ENCODE measurements around the gene PSKH1.
A peak's percentile ranks its signal among the peaks of the same experiment; 100 is the strongest.
"Not testable (repeated sequence)": the region's sequence is repeated elsewhere in the genome, so short reads cannot be mapped to it uniquely, and the experiment has no call there.

The PSKH1 gene

DNA sequence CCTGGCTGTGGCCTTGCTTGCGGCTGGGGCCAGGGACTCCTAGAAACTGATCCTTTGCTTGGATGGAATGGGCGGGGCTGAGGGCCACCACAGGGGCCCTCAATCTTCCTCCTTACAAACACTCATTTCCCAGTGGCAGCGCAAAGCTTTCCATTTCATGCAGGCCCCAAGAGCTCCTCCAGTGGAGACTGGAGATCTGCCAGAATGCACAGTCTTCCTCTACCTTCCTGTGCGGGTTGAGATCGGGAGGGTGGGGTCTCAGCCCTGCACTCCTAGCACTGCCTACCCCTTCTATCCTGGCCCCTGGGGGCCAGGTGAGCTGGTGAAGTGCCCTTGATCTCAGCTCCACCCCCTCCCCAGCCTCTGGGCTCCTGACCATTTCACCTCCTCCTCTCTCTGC, 6.7 kb upstream of the PSKH1 start:
- DNase-seq (ENCODE audit: low read depth in 2 of 2), result no peak

DNA sequence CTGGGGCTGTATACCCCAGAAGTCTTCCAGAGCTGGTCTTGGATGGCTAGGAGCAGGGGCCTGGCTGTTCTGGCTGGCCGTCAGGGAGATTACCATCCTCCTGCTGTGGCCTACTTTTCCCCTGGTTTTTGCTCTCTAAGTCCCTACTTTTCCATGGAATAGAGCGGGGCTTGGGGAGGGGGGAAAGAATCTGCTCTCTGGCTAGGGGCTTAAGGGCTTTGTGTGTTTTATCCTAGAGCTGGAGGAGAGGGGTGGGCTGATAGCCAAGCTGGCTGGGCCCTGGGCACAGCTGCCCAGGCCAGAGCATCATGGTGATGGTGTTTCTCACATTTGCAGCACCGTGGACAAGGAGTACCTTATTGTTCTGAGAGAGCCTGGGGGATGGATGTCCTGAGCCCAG, 4.7 kb upstream of the PSKH1 start:
- DNase-seq (ENCODE audit: low read depth in 2 of 2), result no peak

DNA sequence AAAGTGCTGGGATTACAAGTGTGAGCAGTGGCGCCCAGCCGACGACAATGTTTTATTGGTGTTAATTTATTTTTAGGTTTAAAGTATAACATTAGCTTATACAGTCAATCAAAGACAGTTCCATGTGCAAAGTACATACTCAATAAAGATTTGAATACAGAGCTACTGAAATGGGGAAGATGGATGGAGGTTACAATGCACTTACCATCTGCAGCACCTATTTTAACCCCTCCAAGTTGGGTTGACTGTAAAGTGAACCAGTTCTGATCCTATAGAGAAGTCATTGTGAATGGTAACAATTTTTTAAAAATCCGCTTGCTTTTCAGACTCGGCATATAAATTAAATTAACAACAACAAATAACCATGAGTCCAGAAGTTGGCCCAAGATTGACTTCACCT, 679 bp upstream of the PSKH1 start:
- DNase-seq (ENCODE audit: low read depth in 2 of 2), result no peak

DNA sequence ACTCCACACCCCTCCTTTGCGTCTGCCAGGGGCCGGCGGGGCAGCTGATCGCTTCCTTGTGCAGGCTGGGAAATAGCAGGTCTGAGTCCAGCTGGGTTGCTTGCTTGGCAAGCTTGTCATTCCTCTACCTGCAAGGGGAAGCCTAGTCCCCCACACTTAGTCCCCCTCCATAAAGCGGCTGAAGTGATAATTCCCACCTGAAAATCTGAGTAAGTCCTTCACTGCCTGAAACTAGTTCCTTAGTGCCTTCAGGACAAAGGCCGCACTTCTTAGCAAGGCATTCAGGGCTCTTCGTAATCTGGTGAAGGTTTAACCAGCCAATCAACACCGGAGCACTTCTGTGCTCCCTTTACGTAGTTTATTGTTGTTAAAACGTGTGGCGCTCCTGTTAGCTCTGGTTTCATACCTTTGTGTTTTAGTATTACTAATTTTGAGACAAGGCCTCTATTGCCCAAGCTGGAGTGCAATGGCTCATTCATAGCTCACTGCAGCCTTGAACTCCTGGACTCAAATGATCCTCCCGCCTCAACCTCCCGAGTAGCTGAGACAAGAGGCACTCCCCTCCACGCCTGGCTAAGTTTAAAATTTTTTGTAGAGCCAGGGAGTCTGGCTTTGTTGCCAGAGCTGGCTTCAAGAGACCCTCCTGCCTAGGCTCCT, 817 bp downstream of the PSKH1 start:
- DNase-seq (ENCODE audit: low read depth in 2 of 2), result no peak

DNA sequence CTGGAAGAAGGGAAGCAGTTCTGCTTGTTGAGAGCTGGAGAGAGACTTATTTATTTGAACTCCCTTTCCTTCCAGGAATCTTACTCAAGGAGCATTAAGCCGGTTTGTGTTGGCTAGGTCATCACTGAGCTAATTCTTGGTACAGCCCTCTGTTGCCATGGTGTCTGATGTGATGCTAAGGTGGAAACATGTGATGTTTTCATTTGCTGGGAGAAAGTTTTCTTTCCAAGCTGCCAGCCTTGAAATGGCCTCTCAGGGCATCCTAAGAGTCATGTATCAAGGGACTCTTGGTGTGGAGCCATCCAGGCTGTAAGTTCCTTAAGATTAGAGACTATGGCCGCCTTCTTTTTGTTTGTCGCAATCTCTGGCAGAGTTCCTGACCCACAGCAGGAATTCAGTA, 4.2 kb downstream of the PSKH1 start:
- DNase-seq (ENCODE audit: low read depth in 2 of 2), result no peak

DNA sequence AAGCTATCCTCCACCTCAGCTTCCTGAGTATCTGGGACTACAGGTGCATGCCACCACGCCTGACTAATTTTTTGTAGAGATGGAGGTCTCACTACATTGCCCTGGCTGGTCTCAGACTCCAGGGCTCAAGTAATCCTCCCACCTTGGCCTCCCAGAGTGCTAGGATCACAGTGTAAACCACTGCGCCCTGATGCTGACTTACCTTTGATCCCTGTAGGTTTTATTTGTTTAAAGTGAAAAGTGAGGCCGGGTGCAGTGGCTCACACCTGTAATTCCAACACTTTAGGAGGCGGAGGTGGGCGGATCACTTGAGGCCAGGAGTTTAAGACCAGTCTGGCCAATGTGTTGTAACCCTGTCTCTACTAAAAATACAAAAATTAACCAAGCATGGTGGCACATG, 8.7 kb downstream of the PSKH1 start:
- DNase-seq (ENCODE audit: low read depth in 2 of 2), result no peak

DNA sequence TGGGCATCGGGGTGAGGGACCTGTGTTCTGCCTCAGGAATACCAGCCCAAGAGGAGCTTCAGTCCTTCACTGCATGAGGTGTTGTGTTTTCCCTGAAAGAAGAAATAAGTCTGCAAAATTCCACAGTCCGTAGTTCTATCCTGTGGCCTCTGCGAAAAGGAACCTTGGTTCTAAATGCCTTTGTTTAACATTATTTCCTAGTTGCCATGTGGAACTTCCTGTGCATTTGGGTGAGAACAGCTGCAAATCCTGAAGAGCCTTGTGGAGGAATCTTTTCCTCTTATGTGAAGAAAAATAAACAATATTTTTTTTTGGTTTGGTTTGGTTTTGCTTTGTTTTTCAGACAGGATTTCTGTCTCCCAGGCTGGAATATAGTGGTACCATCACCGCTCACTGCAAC, 9.8 kb downstream of the PSKH1 start:
- no peak for DNase-seq (ENCODE audit: low read depth in 2 of 2)

DNA sequence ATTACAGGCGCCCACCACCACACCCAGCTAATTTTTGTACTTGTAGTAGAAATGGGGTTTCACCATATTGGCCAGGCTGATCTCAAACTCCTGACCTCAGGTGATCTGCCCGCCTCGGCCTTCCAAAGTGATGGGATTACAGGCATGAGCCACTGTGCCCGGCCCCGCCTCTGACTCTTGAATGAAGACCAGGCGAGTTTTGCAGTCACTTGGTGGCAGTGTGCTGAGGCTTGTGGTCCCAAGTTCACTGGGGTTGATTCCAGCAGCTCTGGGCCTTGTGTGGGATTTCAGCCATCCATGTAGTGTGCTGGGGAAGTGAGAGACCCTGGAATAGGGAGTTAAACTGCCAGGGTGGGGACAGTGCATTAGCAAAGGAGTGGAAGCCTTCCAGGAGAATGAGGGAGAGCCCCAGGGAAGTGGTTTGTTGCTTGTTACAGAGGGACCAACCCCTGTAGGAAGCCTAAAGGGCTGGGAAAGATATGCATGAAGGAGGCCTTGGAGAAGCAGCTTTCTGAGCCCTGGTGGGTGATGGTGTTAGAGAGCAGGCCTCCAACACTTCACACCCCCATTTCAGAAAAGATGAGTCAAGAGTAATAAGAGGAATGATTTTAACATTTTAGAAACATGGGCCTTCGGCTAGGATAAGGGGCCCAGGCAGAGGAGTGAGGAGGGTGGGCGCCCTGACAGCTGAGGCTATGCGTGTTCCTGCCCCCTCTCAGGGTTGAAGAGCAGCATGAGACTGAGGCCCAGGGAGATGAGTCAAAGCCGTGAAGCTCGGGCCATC, 14.5 kb downstream of the PSKH1 start:
- DNase-seq (ENCODE audit: low read depth in 2 of 2), result no peak

DNA sequence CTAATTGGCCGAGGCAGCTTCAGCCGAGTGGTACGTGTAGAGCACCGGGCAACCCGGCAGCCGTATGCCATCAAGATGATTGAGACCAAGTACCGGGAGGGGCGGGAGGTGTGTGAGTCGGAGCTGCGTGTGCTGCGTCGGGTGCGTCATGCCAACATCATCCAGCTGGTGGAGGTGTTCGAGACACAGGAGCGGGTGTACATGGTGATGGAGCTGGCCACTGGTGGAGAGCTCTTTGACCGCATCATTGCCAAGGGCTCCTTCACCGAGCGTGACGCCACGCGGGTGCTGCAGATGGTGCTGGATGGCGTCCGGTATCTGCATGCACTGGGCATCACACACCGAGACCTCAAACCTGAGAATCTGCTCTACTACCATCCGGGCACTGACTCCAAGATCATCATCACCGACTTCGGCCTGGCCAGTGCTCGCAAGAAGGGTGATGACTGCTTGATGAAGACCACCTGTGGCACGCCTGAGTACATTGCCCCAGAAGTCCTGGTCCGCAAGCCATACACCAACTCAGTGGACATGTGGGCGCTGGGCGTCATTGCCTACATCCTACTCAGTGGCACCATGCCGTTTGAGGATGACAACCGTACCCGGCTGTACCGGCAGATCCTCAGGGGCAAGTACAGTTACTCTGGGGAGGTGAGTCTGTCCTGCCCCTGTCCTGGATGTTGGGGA, 16.1 kb downstream of the PSKH1 start:
- no peak for DNase-seq (ENCODE audit: low read depth in 2 of 2)

DNA sequence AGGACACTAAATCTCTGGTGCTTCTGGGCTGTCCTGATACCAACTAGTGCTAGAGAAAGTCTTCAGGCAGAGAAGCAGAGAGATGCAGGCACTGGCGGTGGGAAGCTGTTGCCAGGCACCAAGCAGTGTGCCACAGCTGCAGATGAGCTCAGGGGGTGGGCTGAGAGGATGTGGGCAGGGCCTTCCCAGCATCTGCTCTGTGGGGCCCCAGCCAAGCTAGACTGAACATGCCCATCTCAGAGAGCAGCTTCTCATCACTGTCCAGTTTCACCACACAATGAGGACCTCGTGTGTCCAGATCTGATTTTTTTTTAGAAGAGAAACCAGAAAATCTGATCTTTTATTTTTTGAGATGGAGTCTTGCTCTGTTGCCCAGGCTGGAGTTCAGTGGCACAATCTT, 17.1 kb downstream of the PSKH1 start:
- no peak for DNase-seq (ENCODE audit: low read depth in 2 of 2)

DNA sequence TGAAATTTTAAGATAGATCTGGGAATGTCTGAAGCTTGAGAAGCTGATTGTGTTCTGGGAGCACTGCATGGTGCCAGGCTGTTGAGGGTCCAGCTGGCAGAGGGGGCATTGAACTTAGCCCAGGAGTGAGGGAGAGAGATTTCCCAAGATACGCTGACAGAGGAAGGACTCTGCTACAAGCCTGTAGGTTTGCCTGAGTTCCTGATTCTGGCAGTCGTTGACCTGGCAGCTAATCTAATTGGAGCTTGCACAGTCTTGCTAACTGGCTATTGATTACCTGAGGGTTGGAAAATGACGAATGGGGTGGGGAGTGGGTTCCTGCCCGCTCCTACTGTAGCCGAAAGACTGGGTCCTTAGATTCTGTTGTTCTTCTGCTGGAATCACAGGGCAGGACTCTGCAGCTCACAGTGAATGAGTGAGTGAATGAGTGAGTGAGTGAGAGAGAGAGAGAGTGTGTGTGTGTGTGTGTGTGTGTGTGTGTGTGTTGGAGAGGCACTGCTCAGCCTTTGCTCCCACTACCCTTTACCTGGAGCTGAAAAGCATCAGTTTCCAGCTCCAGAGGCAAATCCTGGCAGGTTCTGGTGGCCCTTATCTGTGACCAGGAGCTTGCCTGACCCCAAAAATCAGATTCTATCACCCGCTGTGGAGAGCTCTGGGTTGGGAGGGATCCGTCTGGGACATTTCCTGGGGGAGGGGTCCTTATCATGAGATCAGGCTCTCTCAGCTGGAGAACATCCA, 21.9 kb downstream of the PSKH1 start:
- DNase-seq (ENCODE audit: low read depth in 2 of 2), result no peak

DNA sequence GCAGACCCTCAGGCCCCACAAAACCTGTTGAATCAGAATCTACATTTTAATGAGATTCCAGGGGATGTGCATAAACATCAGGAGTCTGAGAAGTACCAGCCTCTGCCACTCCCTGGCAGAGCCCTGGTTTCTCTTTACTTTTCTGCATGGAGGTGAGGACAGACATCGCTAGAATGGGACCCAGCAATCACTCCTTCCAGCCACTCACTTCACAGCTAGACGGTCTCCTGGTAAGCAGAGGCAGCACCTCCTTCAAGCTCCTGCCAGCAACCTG, 22.4 kb downstream of the PSKH1 start:
- DNase-seq (ENCODE audit: low read depth in 2 of 2), result not testable (repeated sequence)

DNA sequence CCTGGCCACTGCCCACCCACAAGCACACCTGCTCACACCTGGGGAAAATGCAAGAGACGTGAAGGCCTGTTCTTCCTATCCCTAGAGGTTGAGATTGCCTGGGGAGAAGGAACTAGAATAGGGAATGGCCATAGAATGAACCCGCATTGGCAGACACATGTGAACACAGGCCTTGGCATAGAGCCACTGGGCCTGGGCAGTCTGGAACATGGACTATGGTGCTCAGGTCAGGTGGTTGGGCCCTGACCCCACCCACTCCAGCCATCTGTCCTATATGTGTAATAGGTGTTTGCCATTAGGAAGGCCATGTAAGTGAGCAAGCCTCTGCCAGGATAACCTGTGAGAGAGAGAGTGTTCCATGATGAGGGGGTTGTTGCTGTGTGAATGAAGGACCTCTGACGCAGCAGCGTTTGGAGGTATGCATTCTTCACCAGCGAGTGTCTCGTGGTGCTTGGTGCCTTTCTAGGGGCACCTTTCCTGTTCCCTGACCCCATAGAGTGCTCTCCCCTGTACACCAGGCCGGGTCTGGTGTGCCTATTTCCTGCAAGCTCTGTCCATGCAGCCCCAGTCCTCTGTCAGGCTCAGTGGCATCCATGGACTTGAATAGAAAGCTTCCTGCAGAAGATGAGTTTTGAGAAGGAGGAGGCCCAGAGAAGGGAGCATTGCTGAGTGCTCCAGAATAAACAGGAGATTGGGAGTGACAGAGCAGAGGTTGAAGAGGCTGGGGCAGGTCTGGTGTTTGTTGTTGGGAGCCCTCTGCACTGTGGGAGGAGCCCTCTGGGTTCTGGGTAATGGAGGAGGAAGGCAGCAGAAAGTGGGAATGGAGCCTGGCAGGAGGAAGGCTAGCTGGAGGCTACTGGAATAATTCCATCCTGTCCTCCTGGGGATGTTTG, 23.0 kb downstream of the PSKH1 start:
- DNase-seq (ENCODE audit: low read depth in 2 of 2), result no peak

DNA sequence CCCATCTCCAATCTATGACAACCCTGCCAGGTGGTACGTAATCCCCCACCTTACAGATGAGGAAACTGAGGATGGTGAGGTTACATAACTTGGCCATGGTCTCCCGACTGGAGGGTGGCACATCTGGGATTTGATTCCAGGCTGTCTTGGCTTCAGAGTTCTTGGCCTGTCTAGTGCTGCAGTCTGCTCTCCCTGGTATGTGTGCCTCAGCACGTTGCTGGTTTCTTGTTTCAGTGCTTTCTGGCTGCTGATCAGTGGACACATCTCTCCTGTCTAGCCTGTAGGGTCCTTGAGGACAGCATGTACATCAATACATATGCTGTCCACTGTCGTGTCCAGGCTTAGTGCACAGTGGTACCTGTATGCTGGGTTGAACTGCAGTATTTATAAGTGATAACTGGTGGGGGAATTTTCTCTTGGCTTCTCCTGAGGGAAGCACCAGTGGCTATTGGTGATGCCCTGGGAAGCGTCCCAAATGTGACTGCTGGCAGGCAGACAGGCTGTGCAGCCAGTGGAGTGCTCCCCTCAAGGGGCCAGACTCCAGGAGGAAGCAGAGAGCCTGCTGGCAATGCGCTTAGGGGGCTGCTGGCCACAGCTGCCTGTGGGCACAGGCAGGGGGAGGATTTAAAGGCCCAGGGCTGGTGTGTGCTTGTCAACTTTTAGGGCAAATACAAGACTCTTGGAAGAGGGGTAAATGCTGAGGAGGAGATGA, 24.2 kb downstream of the PSKH1 start:
- no peak for DNase-seq (ENCODE audit: low read depth in 2 of 2)

DNA sequence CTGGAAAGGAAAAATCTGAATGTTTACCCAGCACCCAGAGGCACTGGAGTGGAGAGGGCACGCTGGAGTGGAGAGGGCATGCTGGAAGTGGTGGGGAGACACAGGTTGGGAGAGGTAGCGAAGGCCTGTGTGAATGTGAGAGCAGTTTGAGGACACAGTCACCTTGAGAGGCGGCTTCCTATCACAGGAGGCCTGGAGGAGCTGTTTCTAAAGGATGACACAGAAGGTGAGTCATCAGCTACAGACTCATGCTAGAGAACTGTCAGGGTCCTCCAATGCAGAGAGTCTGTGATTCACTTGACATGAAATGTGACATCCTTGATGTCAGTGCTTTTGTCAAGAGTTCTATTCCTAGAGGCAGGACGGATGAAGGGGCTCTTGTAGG, 24.8 kb downstream of the PSKH1 start:
- DNase-seq (ENCODE audit: low read depth in 2 of 2), result peak in 1 of 2 donors; percentile 38

DNA sequence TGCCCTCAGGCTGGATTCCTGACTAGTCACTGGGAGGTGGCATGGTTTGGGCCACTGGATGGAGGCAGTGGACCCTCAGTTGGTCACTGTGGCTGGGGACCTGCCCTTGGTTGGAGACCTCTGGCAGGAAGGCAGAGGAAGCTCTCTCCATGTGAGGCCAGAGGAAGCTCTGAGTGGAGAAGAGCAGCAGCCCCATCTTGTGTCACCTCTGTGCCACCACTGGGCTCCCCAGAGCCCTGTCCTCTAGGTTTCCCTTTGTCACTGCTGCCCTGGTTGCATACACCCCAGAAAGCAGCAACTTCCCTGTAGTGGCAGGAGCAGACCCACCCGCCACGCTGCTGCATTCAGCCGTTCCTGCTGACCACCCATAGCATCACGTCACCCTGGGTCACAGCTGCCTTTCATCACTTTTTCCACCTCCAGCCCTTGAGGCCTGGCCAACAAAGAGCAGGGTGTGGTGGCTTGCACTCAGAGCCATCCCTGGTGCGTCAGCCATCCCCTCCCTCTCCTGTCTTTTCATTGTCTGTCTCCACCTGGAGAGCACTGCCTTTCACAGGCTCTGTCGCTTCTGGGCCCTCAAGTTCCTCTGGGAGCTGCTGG, 26.7 kb downstream of the PSKH1 start:
- DNase-seq (ENCODE audit: low read depth in 2 of 2), result no peak

DNA sequence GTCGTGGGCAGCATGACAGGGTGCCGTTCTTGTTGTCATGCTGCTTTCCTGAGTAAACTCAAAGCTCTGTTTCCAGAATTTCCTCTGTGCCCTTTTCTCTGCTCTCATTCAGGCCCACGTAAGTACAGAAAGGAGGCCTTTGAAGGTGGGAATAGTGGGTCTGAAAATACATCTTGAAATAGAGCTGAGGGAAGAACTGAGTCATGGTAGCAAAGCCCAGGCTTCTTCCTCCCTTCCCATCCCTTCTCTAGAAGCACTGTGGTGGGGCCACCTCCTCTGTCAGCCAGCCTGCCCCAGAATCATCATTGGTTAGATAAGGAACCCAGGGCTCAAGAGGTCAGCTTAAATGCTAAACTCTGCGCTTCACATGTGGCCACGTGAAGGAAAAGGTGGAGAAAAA, 29.2 kb downstream of the PSKH1 start:
- DNase-seq (ENCODE audit: low read depth in 2 of 2), result no peak

DNA sequence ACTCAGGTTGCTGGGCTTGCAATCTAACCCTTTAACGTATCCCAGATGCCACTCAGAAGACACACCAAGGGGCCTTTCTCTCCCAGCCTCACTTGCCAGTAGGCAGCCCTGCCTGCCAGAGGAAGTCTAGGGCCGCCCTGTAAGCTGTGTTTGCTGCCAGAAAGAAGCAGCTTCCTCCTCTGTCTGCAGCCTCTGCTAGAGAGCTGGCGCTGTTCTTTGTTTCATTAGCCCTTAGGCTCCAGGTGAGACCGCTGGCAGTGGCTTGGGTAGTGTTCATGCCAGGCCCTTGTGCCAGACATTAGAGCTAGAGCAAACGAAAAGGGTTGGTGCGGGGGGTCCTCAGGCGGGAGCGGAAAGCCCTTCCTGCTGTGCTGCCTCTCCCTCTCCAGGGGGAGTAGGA, 29.7 kb downstream of the PSKH1 start:
- no peak for DNase-seq (ENCODE audit: low read depth in 2 of 2)

DNA sequence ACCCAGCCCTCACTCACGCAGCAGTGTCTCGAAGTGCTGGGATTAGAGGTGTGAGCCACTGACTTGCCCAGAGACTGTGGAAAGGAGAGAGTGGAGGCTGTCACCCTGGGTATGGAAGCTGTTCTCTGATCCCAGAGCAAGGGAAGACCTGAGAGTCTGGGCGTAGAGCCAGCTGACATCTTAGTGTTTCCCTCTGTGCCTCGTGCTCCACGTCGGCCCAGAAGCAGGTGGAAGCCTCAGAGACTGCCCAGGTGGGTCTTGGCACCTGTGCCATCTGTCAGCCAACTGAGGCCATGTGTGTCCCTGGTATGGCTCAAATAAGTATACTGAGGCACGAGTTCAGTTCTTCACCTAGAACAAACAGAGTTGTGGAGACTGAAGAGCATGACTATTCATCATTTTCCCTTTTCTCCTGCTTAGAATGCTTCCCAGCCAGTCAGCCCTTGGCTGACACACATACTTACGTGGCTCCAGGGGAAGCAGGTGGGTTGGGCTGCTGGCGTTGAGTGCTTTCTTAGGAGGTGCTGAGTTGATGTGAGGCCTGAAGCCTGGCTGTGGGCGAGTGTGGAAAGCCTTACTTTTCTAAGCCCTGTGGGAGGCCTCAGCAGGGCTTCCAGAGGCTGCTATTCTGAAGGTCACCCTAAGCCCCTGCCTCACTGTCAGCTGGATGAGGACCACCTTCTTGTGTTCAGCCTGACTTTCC, 30.5 kb downstream of the PSKH1 start:
- DNase-seq (ENCODE audit: low read depth in 2 of 2), result no peak
